GM19395 (cell line): ENCODE measurements around the gene PACRG.

Experiments used
- ATAC-seq: cut with Tn5 transposase; IDR thresholded peaks from one replicate; pipeline ENCODE4 v1.9.1; 2021; ENCODE audit warnings: mild to moderate bottlenecking, moderate library complexity; ENCODE audit not compliant: unreplicated experiment

The PACRG gene

DNA sequence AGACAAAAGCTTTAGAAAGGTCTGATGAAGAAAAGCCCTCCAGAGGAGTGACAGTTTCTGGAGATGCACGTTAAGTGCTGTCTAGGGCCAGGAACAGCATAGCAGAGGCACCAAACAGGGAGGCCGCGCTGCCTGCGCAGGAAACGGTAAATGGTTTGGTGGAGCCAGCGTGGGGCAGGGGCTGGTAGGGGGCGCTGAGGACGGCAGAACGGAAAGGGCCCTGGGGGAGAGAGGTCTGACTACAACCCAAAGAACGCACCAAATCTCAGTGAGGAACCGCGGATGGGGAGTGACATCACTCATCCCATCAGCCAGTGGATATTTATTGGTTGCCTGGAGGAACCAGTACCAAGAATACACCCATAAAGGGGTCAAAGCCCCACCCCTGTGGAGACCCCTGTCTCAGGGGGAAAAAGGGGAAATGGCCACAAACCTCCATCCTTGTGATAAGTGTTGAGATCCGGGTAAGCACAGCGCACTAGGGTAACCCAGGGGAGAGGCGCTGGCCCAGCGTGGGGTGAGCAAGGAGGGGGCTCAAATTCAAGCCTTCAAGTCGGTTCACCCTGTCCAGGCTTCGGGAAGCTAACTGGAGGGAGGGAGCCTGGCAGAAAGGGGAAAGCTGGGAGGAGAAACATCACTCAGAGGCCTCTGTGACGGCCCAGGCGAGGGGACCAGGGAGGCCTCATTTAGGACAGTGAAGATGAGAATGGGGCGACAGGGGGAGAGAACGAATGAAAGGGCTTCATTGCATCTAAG is 437.6 kb downstream of the PACRG start:
- ATAC-seq = no peak

DNA sequence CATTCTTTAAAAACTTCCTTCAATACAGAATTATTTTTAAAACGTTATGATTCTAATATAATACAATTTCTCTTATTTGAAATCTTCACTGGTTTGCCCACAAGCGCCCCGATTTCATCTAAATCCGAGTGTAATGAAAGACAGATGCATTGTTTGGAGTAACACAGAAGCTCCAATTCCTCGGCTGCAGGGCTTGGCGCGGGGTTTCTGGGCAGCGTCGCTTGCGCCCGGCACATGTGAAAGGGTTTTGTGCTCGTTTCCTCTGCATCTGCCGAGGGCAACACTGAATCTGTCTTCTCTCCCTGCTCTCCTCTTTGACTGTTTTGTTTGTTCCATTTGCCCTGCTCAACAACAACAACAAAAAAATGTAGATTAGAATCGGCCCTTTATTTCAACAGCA is 438.1 kb downstream of the PACRG start:
- no peak for ATAC-seq

GRCh38 chr6:163166507-163166906 is 438.7 kb downstream of the PACRG start:
- ATAC-seq = no peak

DNA sequence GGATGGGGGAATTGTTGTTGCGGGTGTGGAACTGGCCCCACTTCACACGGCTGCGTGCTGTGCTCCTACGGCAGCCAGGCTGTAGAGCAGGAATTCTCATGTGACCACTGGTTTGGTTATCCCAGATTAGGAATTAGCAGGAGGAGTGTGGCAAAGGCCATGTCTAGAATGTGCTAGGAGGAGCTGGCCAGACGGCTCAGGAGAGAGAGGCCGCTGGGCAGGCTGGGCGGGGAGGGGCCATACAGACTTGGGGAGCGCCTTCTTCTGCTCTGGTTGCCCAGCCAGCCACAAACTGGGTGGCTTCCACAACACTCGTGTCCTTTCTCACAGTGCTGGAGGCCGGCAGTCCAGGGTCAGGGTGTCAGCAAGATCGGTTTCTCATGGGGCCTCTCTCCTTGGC is 441.7 kb downstream of the PACRG start:
- ATAC-seq = no peak

DNA sequence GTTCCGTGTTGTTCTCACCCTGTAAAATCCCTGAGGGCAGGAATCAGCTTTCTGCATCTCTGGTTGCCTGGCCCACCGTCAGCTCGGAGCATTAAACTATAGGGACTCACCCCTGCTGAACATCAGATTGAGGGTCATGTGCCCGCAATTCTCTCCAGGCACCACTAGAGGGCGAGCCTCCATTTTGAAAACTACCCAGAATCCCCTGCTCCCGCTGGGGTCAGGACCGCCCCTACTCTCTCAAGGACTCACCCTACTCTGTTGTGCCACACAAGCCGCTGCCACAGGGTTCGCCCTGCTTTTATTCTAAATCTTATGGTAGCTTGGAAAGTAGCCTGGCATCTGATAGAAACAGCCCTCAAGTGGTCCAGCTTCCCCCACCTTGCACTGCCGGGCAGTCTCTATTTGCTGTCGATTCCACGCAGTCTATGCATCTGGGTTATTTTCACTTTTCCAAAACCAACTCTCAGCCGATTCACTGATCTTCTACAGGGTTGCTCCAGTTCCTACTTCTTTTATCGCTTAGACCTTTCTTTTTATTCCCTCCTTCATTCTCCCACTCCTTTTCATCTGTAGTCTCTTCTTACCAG is 442.6 kb downstream of the PACRG start:
- peak; percentile 80 for ATAC-seq

GRCh38 chr6:163173741-163174140 is 446.0 kb downstream of the PACRG start:
- ATAC-seq = no peak

- no peak for ATAC-seq
Measured at GRCh38 chr6:163175301-163175700, 447.5 kb downstream of the PACRG start.

GRCh38 chr6:163176097-163176496 is 448.3 kb downstream of the PACRG start:
- no peak for ATAC-seq

DNA sequence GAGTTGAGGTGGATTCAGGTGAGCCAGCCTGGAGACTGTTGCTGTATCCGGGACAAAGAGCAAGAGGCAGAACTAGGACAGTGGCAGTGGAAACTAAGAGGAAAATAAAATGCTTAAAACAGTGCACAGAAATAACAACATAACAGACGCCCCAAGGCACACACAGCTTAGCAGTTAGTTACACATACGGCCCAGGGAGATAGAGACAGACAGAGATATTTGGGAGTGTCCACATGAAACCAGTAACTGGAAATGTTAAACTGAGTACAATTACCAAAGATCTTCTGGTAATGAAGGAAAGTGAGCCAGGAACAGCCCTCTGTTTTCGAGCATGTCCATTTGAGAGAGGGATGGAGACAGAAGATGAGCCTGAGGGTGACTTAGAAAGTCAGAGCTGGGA is 449.2 kb downstream of the PACRG start:
- ATAC-seq = no peak

DNA sequence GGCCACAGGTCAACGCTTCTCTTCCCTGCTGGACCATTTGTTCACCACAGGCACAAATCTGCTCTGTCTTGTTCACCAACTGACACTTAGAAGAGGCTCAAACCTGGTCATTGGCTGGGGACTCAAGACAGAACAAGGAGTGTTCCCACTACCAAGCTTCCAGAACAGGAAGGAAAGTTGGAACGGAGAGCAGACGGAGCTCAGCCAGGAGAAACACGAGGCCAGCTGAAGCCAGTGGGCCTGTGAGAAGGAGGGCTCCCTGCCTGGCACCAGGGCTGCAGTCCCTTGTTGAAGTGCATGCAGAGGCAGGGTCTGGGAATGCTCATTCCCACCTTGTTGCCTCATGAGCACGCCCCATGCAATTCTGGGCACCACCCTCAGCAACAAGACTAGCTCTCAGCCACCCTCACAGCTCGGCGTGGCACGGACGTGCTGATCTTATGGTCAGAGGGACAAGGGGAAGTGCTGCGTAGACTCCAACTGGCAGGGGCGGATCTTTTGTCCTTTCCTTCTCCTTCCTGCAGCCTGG is 450.2 kb downstream of the PACRG start:
- no peak for ATAC-seq

GRCh38 chr6:163179061-163179460 is 451.3 kb downstream of the PACRG start:
- ATAC-seq = no peak

DNA sequence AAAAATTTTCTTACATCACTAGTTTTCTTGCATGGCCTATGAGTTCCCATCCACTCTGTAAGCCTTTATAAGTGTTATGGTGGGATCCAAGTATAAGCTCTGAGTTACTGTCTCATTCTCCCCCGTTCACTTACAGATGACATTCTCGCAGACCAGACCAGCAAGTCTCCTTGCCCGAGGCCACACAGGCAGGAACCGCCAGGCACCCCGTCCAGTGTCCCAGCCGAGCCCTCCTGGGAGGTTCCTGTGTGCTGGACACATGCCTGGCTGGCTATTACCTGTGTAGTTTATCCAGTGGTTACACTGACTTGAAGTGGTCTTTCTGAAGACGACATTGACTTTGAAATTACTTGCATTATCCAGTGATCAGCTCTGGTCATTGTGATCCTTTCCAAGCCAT is 451.9 kb downstream of the PACRG start:
- ATAC-seq = no peak

GRCh38 chr6:163180874-163181541 is 453.2 kb downstream of the PACRG start:
- ATAC-seq = no peak

DNA sequence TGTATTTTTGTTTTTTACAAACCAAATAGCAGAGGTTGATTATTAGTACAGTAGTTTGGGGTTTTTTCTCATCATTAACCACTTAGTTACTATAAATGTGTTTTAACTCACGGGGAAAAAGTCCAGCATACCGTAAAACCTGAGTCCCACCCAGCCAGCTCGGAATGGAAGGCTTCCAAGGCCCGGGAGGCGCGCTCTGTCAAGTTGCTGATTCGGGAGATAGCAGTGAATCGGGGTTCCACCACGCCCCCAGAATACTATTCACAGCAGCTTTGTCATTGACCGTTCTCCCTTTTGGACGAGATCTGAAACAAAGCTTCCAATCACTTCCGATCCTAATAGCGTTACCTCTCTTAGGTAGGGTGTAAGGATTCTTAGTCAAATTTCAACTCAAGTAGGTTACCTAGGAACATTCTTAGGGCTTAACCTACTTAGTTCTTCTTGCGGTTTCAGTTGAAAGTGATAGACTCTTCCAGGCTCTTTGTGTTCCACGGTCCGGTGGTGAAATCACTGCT is 453.9 kb downstream of the PACRG start:
- no peak for ATAC-seq

DNA sequence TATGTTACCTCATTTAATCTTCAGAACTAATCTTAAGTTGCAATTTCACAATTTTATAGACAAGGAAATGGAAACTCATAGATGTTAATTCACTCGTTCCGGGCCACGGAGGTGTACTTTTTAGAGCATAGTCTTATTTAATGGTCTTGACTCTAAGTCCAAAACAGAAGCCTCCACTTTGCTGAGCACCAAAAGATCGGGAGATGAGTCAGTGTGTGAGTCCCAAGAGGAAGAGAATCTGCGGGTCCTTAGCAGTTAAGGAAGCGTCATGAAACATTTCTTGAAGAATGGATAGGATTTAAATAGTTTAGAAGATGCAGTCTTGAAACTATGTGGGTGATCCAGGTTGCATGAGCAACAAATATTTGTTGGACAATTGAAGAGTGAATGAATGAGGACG is 454.9 kb downstream of the PACRG start:
- ATAC-seq = no peak

GRCh38 chr6:163183806-163184205 is 456.0 kb downstream of the PACRG start:
- ATAC-seq = no peak

DNA sequence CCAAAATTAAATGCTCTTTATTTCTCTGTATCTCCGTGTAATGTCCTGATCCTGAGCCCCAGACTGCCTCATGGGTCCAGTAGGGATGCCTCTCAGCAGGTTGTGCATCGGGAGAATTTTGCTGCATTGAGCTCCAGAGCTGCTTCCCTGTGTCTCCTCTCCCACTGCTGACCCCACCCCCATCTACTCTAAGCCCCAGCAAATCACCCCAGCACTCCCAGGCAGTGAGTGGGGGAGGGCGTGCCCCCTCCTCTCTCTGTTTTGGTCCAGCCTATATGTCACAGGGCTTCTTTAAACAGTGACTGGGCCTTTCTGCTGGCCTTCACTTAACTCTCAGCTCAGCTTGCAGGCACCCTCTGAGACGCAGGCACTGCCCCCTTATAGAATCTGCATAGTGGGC is 458.0 kb downstream of the PACRG start:
- ATAC-seq = no peak

DNA sequence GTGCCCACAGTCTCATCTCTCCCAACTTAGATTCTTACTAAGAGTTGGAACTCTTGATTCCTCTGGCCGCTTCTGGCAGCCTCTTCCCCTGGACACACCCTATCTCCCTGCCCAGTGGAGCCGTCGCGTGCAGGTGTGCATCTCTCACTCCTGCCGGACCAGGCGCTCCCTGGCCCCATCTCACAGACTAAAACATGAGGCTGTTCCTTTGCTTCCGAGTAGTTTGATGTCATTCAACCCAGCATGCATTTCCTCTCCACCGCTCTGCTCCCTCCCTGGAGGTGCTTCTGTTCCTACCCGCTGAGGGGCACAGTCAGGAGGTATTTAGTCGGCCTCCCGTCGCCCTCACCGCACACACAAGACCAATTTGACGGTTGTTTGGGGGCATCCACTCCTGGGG is 458.8 kb downstream of the PACRG start:
- ATAC-seq = no peak

DNA sequence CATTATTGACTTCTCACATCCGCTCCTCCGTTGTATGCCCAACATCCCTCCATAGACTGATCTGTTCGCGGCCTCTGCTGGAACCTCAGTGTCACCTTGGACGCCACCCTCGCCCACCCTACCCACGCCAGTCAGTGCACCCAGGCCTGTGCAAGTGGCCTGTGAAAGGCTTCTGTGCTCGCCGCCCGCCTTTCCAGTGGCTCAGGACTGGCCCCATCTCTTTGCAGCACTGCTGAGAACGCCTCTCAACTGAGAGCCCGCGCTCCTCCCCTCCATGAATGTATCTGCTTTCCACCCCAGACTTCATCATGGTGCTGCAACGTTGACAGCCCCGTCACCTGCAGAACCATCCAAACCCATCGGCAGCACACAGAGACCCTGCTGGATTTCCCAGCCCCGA is 459.4 kb downstream of the PACRG start:
- no peak for ATAC-seq

- ATAC-seq = no peak
Measured at GRCh38 chr6:163187606-163188005, 459.8 kb downstream of the PACRG start.

GRCh38 chr6:163188746-163189145 is 461.0 kb downstream of the PACRG start:
- no peak for ATAC-seq

DNA sequence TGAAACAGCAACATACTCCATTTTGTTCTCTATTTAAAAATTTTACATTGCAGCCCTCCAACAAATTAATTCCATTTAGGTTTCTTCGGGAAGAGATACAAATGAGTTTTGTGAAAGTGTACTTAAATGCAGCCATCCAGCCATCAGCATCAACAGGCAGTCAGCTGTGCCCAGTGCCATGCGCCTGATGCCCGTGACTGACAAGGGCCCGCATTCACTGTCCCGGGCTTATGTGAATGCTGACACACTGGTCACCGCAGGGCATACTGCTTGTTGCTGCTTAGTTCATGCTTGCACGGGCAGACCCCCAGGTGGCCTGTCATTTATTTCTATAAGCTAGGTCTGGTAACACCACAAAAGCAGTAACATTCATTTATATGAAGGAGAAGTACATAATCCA is 461.8 kb downstream of the PACRG start:
- no peak for ATAC-seq
